Measurements from ENCODE around the gene CDC14A. TPM values are rescaled to one million over a fixed set of nuclear protein-coding genes. Genes with fewer than 3 reads are reported as not detected.

CDC14A gene
- total RNA-seq, 2 donors from 2014 or later, result 10.6 to 11.3 TPM

DNA sequence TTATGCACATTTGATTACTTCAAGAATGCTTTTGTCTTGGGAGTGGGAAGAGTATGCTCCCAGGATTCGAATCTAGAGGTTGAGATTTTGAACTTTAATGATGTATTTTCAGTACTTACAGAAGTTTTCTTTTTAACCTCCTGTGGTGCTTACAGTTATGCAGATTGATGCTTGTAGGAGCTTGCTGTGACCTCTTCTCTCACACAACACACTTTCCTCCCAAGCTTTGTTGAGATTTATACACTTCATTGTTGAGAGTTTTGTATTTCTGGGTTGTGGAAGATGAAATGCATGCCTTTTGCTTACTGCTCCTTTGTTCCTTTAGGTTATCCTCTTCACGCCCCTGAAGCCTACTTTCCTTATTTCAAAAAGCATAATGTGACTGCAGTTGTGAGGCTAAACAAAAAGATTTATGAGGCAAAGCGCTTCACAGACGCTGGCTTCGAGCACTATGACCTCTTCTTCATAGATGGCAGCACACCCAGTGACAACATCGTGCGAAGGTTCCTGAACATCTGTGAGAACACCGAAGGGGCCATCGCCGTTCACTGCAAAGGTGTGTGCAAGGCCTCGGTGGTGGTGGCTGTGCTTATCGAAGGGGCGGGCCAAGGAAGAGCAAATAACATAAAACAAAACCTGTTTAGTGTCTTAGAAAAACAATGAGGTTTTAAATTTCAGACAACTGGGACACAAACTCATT lies 110.2 kb downstream of the CDC14A start:
- Histone ChIP-seq H3K27ac (no peak overlapping the region), H3K9me3 (no peaks in the 10 kb centered on the region), H3K4me3 (no peak overlapping the region), H3K4me1 (ENCODE audit: control insufficient read depth in 1 of 2, low read depth in 2 of 2) (peaks cover 0 to 16% of the 10 kb centered on the region in 2 donors), H3K27me3 (replicated peaks; ENCODE audit: insufficient read depth) (no peaks in the 10 kb centered on the region), H3K36me3 (no peaks in the 10 kb centered on the region)
- DNase-seq (ENCODE audit: low spot score) (no peak), ATAC-seq (ENCODE audit: insufficient number of reproducible peaks, low FRiP score, low read depth) (no peak)
- TF ChIP-seq, protein P1, sequence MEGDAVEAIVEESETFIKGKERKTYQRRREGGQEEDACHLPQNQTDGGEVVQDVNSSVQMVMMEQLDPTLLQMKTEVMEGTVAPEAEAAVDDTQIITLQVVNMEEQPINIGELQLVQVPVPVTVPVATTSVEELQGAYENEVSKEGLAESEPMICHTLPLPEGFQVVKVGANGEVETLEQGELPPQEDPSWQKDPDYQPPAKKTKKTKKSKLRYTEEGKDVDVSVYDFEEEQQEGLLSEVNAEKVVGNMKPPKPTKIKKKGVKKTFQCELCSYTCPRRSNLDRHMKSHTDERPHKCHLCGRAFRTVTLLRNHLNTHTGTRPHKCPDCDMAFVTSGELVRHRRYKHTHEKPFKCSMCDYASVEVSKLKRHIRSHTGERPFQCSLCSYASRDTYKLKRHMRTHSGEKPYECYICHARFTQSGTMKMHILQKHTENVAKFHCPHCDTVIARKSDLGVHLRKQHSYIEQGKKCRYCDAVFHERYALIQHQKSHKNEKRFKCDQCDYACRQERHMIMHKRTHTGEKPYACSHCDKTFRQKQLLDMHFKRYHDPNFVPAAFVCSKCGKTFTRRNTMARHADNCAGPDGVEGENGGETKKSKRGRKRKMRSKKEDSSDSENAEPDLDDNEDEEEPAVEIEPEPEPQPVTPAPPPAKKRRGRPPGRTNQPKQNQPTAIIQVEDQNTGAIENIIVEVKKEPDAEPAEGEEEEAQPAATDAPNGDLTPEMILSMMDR (IDR thresholded peaks at IDR 0.05), result no peak

- TF ChIP-seq, protein P1 (IDR thresholded peaks at IDR 0.05), result peak; percentile 60
- ATAC-seq (ENCODE audit: insufficient number of reproducible peaks, low FRiP score, low read depth) (no peak), DNase-seq (ENCODE audit: low spot score) (no peak)
- Histone ChIP-seq H3K4me1 (ENCODE audit: control insufficient read depth in 1 of 2, low read depth in 2 of 2) (peaks cover 0 to 16% of the 10 kb centered on the region in 2 donors), H3K9me3 (no peaks in the 10 kb centered on the region), H3K36me3 (no peaks in the 10 kb centered on the region), H3K27me3 (replicated peaks; ENCODE audit: insufficient read depth) (no peaks in the 10 kb centered on the region), H3K27ac (no peak overlapping the region), H3K4me3 (peak overlapping the region; percentile 30)
Observed at GRCh38 chr1:100463791-100464424, 111.6 kb downstream of the CDC14A start.

DNA sequence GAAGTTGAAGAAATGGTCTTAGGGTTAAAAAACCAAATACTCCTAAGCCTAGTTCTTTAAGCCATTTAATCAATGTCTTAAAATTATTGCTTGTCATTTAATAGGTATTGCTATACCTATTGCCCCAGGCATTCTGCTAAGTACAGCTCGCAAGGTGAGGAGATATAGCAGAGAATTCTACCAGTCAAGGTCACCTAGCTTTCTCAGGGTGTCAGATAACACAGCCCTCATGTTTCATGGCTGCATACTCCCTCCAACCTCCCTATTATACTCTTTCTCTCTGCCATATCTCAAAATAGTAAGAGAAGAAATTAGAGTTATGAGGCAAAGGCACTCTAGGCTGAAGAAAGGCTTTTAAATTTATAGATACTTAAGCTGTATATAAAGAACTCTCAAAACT lies 117.3 kb downstream of the CDC14A start:
- Histone ChIP-seq H3K4me1 (ENCODE audit: control insufficient read depth in 1 of 2, low read depth in 2 of 2) (no peaks in the 10 kb centered on the region), H3K9me3 (no peaks in the 10 kb centered on the region), H3K4me3 (no peak overlapping the region), H3K27ac (no peak overlapping the region), H3K36me3 (no peaks in the 10 kb centered on the region), H3K27me3 (replicated peaks; ENCODE audit: insufficient read depth) (no peaks in the 10 kb centered on the region)
- TF ChIP-seq, protein P1 (IDR thresholded peaks at IDR 0.05), result no peak
- ATAC-seq (ENCODE audit: insufficient number of reproducible peaks, low FRiP score, low read depth) (no peak), DNase-seq (ENCODE audit: low spot score) (no peak)

- Histone ChIP-seq H3K4me1 (ENCODE audit: control insufficient read depth in 1 of 2, low read depth in 2 of 2) (no peaks in the 10 kb centered on the region), H3K27me3 (replicated peaks; ENCODE audit: insufficient read depth) (no peaks in the 10 kb centered on the region), H3K9me3 (no peaks in the 10 kb centered on the region), H3K36me3 (no peaks in the 10 kb centered on the region), H3K4me3 (no peak overlapping the region), H3K27ac (no peak overlapping the region)
- ATAC-seq (ENCODE audit: insufficient number of reproducible peaks, low FRiP score, low read depth) (no peak), DNase-seq (ENCODE audit: low spot score) (no peak)
- TF ChIP-seq, protein P1 (IDR thresholded peaks at IDR 0.05), result no peak
Observed at GRCh38 chr1:100474834-100475233, 122.5 kb downstream of the CDC14A start.

DNA sequence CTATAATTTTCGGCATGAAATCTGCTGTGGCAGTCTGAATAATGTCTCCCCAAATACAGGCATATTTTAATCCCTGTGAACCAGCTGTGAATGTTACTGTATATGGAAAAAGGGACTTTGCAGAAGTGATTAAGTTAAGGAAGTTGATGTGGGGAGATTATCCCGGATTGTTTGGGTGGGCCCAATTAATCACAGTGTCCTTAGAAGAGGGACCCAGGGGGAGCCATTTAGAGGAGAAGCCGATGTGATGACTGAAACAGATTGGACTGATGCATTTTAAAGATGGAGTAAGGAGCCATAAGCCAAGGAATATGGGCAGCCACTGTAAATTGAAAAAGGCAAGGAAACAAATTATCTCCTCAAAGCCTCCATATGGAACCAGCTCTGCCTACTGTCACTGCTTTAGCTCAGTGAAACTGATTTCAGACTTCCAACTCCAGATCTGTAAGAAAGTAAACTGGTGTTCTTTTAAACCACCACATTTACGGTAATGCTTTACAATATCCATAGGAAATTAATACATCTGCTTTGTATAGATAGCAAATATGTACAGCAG lies 124.5 kb downstream of the CDC14A start:
- no peak overlapping the region for H3K27ac ChIP-seq
- no peaks in the 10 kb centered on the region for H3K4me1 ChIP-seq (ENCODE audit: control insufficient read depth in 1 of 2, low read depth in 2 of 2)
- no peaks in the 10 kb centered on the region for H3K36me3 ChIP-seq
- ATAC-seq (ENCODE audit: insufficient number of reproducible peaks, low FRiP score, low read depth), result no peak
- H3K9me3 ChIP-seq, result no peaks in the 10 kb centered on the region
- H3K4me3 ChIP-seq, result no peak overlapping the region
- no peaks in the 10 kb centered on the region for H3K27me3 ChIP-seq (replicated peaks; ENCODE audit: insufficient read depth)
- TF ChIP-seq, protein P1 (IDR thresholded peaks at IDR 0.05), result no peak
- DNase-seq (ENCODE audit: low spot score), result no peak
